GM21723 (cell line): ENCODE measurements around the gene VLDLR.

Source experiments
- ATAC-seq: cut with Tn5 transposase; IDR thresholded peaks from one replicate; pipeline ENCODE4 v1.9.1; 2021; ENCODE audit warnings: mild to moderate bottlenecking, moderate library complexity; ENCODE audit not compliant: unreplicated experiment

The VLDLR gene

GRCh38 chr9:2621722-2622460 lies at the start of gene VLDLR:
VLDLR (plus strand) TSS chr9:2621787; CDS start chr9:2622190, 403 bp downstream.
- peak; percentile 45 for ATAC-seq

DNA sequence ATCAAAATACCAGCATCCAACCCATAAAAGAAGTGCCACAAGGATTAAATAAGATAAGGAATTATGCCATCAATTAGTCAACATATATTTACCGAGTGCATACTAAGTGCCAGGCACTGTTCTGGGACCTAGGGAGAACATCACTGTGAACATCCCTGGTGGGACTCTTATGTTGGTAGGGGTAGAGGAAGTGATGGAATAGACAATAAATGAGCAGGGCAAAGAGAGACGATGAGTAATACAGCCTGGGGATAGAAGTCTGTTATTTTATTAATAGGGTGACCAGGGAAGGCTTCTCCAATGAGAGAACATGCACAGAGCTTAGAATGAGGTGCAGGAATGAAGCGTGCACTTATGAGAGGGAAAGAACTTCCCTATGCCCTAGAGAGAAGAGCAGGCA lies 47.4 kb upstream of the VLDLR start:
- no peak for ATAC-seq

DNA sequence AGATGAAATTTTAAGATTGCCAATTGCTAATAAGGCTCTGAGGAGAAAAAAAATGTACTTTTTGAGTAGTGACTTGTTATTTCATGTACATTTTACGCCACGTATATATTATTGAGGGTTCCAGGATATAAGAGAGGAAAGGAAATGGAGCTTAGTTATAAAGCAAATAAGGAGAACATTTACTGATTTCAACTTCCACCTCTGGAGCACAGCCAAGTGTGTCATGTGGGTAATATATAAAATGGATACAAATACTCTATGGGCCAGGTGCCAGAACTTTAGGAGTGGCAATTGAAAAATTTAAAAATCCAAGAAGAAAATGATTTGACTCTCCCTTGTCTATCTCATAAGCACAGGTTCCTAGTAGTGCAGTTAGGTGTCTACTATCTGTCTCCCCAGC lies 45.0 kb upstream of the VLDLR start:
- no peak for ATAC-seq

DNA sequence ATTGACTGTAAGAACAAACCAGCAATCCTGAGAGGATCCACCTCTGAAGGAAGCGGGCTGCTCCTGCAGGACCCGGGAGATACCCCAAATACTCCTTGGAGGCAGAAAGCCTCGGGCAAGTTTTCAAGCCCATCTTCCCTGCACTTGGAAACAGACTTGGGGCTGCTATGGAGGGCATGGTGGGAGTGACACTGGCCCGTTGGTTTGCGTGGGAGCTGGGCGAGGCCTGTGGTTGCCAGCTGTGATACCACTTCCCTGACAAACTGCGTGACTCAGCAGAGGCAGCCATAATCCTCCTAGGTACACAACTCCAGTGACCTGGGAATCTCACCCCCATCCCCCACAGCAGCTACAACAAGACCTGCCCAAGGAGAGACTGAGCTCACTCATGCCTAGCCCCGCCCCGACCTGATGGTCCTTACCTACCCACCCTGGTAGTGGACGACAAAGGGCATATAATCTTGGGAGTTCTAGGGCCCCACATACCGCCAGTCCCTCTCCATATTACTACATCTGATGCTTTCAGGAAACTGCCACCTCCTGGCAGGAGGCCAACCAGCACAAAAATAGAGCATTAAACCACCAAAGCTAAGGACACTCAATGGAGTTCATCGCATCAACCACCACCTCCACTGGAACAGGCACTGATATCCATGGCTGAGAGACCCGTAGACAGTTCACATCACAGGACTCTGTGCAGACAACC lies 38.1 kb upstream of the VLDLR start:
- ATAC-seq = no peak

- no peak for ATAC-seq
Measured at GRCh38 chr9:2591967-2592366, 29.6 kb upstream of the VLDLR start.

DNA sequence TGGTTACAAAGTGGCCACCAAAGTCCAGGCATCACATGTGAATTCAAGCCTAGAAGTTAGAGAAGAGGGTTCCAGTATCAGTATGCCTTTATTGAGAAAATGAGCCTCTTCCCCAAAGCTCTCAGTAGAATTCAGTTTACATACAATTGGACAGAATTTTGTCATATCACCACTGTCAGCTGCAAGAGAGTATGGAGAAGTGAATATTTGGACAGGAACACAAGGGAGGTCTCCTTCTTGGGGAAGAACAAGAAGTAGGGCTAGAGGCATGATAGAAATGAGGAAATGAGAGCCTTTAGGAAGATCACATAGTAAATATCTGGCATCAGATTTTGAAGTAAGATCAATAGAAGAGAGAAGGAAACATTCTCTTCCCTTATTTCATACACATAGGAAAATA lies 27.8 kb upstream of the VLDLR start:
- no peak for ATAC-seq

- ATAC-seq = no peak
Measured at GRCh38 chr9:2595973-2596372, 25.6 kb upstream of the VLDLR start.

DNA sequence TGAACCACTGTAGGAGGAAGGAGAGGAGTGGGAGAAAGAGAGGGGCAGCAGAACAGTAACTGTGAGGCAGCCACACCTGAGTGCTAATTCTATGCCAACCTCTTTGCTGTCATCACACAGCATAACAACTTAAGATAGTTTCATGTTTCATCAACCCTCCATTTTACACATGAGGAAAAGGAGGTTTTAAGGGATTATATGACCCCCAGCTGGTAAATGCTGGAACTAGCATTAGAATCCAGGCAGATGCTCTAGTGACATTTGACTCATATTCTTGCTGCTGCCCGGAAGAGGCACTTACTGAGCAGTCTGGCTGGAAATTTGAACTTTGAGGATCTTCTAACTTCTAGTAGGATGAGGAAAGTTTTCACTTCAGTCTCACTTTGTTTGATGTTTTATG lies 24.1 kb upstream of the VLDLR start:
- no peak for ATAC-seq

DNA sequence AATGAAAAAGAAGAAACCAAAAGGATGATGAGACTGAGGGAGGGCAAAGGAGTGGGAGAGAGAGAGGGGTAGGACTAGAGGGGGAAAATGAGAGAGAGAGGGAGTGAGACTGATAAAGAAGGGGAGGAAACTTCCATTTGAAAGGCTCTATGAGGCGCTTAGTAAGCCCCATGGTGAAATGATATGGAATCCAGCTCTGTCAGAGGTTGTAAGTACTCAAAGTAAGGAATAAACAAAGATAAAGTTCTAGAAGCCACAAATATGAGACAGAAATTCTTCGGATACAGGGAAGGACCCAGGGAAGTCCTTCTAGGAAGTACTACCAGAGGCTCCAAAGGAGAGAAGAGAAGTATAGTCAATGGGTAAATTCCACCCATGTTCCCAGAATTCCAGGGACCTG lies 21.7 kb upstream of the VLDLR start:
- no peak for ATAC-seq

GRCh38 chr9:2600307-2600706 lies 21.3 kb upstream of the VLDLR start:
- ATAC-seq = no peak

- peak; percentile 45 for ATAC-seq
Measured at GRCh38 chr9:2601785-2602378, 19.7 kb upstream of the VLDLR start.

DNA sequence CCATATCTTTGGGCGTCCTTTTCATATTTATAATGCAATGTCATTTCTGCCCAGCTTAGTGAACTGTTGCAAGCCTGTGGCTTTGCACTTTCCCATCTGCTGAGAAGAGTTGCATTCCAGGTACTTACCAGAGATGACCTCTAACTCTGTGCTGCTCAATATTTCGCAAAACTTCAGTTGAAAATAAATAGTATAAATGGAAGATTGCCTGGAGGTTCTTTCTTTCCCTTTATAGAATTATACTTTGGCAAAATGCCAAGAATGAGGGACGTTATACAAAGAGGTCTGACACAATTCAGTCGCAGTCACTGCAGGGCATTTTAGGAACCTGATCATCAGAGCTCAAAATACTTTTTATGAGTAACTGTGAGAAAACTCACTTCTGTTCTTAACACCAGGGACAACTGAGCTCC lies 18.9 kb upstream of the VLDLR start:
- peak; percentile 73 for ATAC-seq

GRCh38 chr9:2603621-2604020 lies 18.0 kb upstream of the VLDLR start:
- ATAC-seq = no peak

- ATAC-seq = no peak
Measured at GRCh38 chr9:2605246-2605645, 16.3 kb upstream of the VLDLR start.

DNA sequence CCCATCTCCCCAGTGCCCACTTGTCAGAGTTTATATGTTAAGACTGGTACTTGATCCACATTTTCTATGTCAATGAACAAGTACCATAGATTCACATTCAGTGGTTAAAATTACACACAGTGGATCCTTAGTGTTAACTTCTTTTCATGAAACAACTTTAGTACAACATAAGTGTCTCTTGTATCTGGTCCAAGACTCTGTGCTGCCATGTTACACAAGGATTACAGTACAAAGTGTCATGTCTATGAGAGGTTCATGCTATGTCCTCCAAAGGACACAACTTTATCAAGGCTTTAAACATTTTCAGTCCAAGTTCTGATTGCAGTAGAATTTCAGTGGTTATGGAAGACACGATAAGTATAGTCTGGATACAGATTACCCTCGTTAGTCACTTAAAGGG lies 13.3 kb upstream of the VLDLR start:
- no peak for ATAC-seq

- ATAC-seq = no peak
Measured at GRCh38 chr9:2610985-2611384, 10.6 kb upstream of the VLDLR start.

- no peak for ATAC-seq
Measured at GRCh38 chr9:2611961-2612360, 9.6 kb upstream of the VLDLR start.

DNA sequence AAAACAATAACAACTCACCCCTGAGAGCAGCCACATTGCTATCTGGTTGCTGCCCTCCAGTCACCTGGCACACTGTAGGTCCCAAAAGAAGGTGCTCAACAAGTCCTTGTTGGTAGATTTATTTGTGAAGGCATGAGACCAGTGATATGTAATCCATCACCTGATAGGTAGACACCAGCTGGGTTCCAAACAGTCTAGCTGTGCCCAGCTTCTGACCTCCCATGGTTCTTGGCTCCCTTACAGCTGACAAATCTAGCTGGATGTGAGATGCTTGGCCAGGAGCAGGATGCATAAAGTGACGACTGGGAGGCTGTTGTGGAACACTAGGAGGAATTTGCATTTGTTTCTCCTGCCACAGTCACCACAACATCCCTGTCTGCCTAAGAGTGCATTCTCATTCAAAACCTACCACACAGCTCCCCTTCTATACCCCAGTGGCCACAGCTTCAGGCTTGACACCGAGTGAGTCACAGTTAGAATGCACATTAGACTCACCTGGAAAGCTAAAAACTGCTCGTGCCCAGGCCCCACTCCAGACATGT lies 7.8 kb upstream of the VLDLR start:
- no peak for ATAC-seq

DNA sequence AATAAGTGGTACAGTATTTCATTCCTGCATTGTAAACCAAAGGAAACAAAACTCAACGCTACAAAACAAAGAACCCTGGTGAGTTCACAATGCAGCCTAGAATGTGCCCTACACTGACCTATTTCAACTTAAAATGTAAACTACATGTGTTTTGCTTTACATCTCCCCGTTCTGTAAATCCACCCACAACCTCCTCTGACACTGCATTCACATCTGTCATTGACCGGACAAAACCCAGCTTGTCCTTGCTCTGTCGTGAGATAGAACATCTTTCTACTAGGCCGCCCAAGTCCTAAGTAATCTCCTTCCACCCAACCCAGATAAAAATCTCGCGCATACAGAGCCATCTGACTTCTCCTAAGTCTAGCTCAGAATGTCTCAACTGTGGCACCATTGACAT lies 6.1 kb upstream of the VLDLR start:
- ATAC-seq = no peak

DNA sequence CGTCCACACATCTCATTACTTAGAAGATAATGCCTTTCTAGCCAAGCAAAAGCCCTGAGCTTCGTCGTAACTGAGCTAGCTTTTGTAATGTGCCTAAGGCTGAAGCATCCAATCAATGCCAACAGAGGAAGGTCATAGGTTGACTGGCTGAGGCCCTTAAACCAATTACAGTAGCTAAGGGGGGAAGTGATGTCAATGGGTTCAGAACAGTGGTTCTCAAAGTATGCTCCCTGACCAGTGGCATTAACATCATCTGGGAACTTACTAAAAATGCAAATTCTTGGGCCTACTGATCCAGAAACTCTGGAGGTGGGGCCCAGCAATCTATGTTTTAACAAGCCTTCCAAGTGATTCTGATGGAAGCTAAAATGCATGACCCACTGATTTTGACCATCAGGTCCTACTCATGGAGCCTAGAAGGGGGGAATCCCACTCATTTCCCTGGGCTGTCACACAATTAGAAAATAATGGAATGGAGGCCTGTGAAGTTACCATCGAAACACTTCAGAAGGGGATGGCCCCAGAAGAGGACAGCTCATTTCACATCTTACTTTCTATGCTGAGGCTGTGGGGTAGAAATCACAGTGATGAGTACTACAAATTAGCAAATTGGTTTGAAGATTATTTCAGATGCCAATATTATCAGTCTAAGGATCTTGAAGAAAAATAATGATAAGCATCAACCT lies 4.8 kb upstream of the VLDLR start:
- peak; percentile 34 for ATAC-seq

- ATAC-seq = no peak
Measured at GRCh38 chr9:2618289-2618688, 3.3 kb upstream of the VLDLR start.
